ENCODE data around the gene TRABD.

Gene TRABD

GRCh38 chr22:50186761-50187523, 1.2 kb downstream of the TRABD start:
- DNase-seq (ENCODE audit: low spot score): no peak

- DNase-seq (ENCODE audit: low spot score): no peak
Measured at GRCh38 chr22:50188356-50188755, 2.6 kb downstream of the TRABD start.

GRCh38 chr22:50189184-50189848, 3.6 kb downstream of the TRABD start:
- no peak for DNase-seq (ENCODE audit: low spot score)

GRCh38 chr22:50189849-50190181, 4.1 kb downstream of the TRABD start:
- no peak for DNase-seq (ENCODE audit: low spot score)

GRCh38 chr22:50190182-50190940, 4.6 kb downstream of the TRABD start:
- DNase-seq (ENCODE audit: low spot score): peak; percentile 62

GRCh38 chr22:50190941-50191741, 5.4 kb downstream of the TRABD start:
- no peak for DNase-seq (ENCODE audit: low spot score)

GRCh38 chr22:50192436-50193204, 6.9 kb downstream of the TRABD start:
- DNase-seq (ENCODE audit: low spot score): no peak

- no peak for DNase-seq (ENCODE audit: low spot score)
Measured at GRCh38 chr22:50193621-50194020, 7.9 kb downstream of the TRABD start.

- DNase-seq (ENCODE audit: low spot score): no peak
Measured at GRCh38 chr22:50194037-50194805, 8.5 kb downstream of the TRABD start.

- no peak for DNase-seq (ENCODE audit: low spot score)
Measured at GRCh38 chr22:50196256-50196655, 10.5 kb downstream of the TRABD start.

GRCh38 chr22:50197000-50197800, 11.5 kb downstream of the TRABD start:
- no peak for DNase-seq (ENCODE audit: low spot score)

- no peak for DNase-seq (ENCODE audit: low spot score)
Measured at GRCh38 chr22:50197856-50198623, 12.3 kb downstream of the TRABD start.

GRCh38 chr22:50198624-50199017, 12.9 kb downstream of the TRABD start:
- no peak for DNase-seq (ENCODE audit: low spot score)

- no peak for DNase-seq (ENCODE audit: low spot score)
Measured at GRCh38 chr22:50199251-50199721, 13.6 kb downstream of the TRABD start.

GRCh38 chr22:50199829-50200460, 14.2 kb downstream of the TRABD start:
- DNase-seq (ENCODE audit: low spot score): no peak

- DNase-seq (ENCODE audit: low spot score): peak; percentile 66
Measured at GRCh38 chr22:50200461-50201190, 14.9 kb downstream of the TRABD start, which contains the start of gene SELENOO. Gene SELENOO (plus strand): TSS chr22:50201011. CDS start chr22:50201037, 26 bp downstream.
